HG03103 (cell line): Measurements from ENCODE around the gene HIC1.
A peak's percentile ranks its signal among the peaks of the same experiment; 100 is the strongest.

ENCODE experiments used
- ATAC-seq: cut with Tn5 transposase; IDR thresholded peaks from one replicate; pipeline ENCODE4 v1.9.1; 2021; ENCODE audit warnings: low read depth; ENCODE audit not compliant: unreplicated experiment

Gene HIC1

DNA sequence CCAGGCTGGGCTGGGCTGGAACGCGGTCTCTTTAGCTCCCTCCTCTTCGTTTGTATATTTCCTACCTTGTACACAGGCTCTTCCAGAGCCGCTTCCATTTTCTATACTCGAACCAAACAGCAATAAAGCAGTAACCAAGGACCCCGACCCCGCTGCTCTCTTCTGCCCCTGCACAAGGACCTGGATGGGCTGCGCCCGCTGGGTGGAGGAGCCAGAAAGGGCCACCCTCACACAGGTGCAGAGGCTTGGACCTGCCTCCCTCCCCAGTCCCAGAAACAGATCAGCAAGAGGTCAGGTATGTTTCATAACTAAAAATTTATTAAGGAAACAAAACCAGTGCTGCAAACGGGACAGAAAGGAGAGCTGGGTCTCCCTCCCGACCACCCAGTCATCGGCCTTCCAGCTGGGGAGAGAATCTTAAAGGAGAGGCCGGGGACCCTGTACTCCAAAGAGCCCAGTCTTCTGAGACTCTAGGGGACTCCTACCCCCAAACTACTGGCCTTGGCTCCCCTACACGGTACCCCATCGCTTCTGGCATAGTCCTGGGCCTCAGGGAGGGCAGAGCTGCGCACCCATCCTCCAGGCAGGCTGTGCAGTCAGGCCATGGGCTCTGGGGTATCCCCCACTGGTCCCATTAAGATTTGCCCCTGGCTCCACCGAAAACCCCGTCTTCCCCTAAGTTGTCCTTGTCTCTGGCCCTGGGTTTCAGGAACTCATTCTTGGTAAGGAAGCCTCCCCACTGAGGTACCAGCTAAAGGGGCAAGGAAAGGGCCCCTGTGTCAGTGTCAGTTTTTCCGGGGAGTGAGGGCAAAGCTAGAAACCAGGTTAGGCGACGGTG, 4.9 kb downstream of the HIC1 start:
- no peak for ATAC-seq

DNA sequence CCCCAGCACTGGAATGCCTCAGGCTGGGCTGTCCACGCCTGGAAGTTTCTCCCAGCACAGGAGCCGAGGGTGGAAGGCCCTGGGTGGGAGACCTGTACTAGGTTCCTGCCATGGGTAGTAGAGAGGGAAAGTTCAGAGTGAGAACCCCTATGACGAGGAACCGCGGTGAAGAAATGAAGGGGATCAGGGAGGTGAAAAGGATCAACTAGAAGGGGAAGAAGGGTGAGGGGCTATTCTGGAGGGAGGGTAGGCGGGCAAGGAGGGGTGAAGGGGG, 5.4 kb downstream of the HIC1 start:
- ATAC-seq: no peak

- ATAC-seq: no peak
Observed at GRCh38 chr17:2060681-2061440, 6.0 kb downstream of the HIC1 start.

DNA sequence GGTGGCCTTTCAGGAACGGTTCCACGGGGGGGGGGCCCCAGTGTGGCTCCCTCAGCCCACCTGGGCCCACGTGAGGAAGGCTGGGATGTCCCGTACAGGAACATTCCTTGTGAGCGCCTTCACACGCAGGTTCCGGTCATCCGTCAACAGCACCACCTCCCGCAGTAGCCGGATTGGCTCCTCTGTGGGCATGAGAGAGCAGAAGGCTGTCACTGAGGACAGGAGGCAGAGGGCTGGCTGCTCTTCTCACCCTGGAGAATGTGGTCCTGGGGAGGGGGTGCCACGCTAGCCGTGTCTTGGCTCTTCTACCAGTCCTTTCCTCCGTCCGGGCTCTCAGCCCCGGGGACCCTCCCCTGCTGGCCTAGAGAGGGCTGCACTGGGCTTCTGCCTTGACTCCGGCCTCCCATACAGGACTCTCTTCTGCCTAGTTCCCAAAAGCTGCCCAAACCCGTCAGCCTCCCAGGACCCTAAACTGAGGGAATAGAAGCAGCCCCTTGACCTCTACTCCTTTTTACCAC, 6.6 kb downstream of the HIC1 start:
- no peak for ATAC-seq

GRCh38 chr17:2062571-2063183, 7.8 kb downstream of the HIC1 start:
- no peak for ATAC-seq

GRCh38 chr17:2063261-2064146, 8.6 kb downstream of the HIC1 start:
- no peak for ATAC-seq

DNA sequence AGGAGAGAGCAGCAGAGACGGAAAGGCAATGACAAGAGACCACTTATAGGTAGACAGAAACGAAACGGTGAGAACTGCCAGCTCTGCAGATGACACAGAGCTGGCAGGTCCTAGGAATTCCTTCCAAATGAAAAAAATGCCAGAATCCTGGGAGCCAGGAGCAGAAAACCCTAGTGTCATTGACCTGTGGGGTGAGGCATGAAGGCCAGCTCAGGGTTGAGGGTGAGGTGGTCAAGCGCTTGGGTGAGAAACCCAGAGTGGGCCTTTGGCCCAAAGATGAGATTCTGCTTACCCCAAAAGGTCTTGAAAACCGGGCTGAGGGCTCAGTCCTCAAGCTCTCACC, 9.2 kb downstream of the HIC1 start:
- ATAC-seq: no peak

DNA sequence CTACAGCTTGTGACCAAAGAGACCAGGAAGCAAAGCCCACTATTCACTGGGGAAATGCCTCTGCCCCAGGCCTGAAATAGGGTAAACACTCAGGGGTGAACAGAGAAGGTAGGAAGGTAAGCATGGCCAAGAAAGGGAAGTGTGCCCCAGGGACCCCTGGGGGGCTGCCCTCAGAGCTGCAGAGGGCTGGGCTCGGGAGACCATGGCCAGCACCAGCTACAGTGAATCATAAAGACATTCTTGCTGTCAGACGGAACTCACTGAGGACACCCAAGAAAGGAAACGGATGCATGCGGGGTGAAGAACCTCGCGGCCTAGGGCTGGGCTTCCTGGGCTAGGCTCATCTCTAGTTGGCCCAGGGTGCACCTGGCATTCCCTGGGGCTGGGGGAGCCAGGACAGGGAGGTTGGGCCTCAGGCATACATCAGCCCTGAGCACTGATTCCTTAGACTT, 9.6 kb downstream of the HIC1 start:
- ATAC-seq: no peak

DNA sequence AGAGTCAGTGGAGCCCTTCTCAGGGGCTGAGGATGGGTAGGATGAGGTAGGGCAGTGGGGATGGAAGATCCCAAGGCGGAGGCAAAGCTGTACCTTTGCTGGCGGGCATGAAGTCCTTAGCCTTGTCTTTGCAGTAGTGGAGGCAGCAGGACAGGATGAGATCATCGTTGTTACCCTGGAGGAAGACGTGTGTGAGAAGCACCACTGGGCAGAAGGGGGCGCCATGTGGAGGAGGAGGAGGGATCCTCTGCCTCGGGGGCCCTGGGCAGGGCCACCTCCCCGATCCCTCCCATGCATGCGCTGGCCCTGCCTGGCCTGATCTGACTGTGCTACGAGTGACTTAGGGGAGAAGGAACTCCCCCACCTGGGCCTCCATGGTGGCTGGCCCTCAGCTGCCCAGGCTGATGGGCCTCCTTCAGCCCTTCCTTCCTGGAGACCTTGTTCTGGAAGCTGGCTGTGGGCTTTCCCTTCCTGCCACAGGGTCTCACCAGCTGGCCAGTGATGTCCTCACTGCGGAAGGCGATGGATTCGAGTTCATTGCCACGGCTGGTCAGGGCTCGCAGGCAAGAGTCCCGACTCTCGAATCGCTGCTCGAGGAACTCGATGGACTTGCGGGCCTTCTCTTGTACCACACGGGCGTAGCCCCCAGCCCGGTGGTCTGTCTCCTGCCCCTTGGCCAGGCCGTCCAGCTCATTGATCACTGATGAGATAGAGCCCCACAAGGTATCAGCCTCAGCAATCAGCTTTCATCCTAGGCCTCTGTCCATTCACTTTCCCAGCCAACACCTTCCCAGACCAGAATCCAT, 10.3 kb downstream of the HIC1 start:
- ATAC-seq: no peak

- no peak for ATAC-seq
Observed at GRCh38 chr17:2065949-2066400, 11.1 kb downstream of the HIC1 start.

DNA sequence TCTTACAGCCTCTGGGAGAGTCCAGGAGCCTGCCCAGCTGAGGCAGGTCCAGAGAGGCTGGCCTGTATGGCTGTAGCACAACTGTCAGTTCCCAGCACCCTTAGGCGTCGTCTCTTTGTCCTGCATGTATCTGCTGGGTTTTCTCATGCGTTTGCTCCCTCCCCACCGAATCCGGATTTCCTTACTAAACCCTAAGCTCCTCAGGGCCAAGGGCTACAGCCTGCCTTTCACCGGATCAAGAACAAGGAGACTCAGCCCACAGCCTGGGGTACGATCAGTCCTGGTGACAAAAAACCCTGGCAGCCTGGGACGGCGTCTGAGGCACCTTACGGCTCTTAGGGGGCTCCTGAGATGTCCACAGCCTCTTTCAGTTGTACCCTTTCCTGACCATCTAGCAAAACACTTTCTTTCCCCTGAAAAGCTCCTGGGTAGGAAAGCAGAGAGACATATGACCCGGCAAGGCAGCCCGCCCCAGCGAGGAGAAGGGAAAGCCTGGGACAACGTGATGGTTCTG, 12.2 kb downstream of the HIC1 start:
- no peak for ATAC-seq

GRCh38 chr17:2067608-2068024, 12.7 kb downstream of the HIC1 start:
- no peak for ATAC-seq

- ATAC-seq: no peak
Observed at GRCh38 chr17:2068031-2068518, 13.2 kb downstream of the HIC1 start.

DNA sequence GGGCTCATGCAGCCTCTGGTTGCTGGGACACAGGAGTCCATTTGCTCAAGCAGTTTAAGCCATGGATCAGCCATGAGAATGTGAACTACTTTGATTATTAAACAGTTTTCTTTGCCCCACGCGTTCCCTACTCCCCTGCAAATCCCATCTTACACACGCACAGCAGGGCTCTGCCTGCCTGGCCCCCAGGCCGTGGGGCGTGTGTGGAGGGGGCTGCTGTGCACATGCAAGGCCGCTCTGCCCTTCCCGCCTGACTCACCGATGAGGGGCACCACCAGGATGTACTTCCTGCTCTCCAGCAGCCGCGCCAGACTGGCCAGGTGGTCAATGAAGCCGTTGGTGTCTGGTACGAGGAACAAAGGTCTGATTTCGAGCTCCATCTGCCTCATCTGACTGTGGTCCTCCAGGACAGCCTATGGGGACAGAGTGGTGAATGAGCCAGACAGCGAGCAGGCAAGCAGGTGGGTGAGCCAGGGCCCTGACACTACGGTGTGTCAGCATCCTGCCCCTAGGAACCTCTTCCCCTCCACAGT, 13.7 kb downstream of the HIC1 start:
- ATAC-seq: no peak

DNA sequence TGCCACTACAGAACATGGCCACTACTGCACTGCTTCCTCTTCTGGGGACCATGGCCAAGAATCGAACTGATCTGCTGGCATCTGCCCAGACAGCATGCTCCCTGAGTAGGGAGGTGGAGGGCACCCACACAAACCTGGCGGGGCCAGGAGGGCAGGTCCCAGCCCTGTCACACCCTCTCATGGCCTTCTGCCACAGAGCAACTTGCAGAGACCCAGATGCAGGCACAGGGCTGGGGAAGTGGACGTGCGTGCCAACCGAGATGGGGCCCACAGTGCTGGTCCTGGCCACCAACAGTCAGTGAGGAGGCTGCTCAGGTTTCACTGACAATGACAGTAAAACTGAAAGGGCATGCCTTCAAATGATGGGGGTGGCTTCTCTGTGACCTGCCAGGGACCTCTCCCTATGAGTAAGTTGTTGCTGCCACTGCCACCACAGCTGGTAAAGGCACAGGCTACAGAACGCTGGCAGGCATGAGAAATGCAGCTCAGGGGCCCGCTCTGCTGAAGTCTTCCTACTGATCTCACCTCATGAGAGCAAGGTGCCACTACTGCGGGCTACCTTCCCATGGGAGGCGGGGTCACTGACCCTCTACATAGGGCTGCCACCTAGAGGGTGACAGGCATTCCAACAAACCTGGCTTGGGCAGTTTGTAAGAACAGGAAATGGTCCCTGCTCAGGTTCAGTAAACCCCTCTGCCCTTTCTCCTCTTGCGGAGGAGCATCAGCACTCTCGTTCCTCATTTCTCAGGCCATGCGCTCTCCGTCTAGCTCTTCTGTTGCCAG, 15.5 kb downstream of the HIC1 start:
- peak; percentile 47 for ATAC-seq

GRCh38 chr17:2071024-2071385, 16.1 kb downstream of the HIC1 start:
- no peak for ATAC-seq

DNA sequence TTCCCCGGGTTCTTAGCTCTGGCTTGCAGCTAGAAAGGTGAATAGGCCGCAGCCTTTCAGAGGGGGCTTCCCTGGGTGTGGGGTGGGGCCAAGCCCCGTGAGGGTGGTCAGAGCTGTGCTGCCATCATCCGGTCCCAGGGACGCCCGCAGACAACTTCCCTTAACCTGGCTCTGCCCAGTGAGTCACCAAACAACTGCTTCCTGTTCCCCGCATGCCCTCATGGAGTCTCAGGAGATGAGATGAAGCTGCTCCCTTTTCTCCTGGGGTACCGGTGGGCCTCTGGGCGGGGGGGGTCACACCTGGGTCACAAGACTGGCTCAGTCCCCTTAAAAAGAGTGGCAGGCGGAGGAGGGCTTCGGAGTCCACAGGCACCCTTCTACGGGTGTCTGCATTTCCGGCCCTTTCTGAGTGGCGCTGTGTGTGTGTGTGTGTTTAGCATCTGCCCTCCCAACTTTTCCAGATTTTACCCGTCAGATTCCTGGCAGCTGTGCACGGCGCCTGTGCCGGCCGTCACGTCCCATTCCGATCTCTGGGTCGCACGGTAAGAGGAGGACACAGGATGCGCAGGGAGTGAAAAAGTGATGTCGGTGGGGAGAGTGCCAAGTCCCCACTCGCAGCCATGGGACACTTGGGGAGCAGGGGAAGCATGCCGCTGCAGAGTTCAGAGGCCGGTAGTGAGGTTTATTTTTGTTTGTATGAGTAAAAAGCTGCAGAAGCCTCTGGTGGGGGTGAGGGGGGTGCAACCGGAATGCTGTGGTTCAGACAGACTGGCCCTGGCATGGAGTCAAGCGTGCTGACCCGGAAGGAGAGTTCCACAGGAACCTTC, 16.8 kb downstream of the HIC1 start:
- no peak for ATAC-seq
